ENCODE results near the gene DDIT4.
"Not testable (repeated sequence)": the region's sequence is repeated elsewhere in the genome, so short reads cannot be mapped to it uniquely, and the experiment has no call there.

DDIT4 gene

GRCh38 chr10:72303424-72304128 lies 29.9 kb downstream of the DDIT4 start:
- Histone ChIP-seq H3K9me3 (ENCODE audit: control extremely low read depth in 1 of 5, control insufficient read depth in 4 of 5, insufficient read depth in 2 of 5, low read depth in 1 of 5, low read length in 4 of 5) (no peaks in the 10 kb centered on the region), H3K4me1 (ENCODE audit: control extremely low read depth in 1 of 4, control insufficient read depth in 4 of 4, insufficient read depth in 4 of 4, low read length in 3 of 4) (peaks cover 1 to 31% (median 11%) of the 10 kb centered on the region in 4 experiments), H3K27me3 (replicated peaks in 2 of 5; ENCODE audit: control insufficient read depth in 4 of 5, insufficient read depth in 5 of 5, low read length in 4 of 5) (no peaks in the 10 kb centered on the region), H3K4me3 (ENCODE audit: control insufficient read depth in 1 of 7, extremely low read depth in 1 of 7, insufficient read depth in 4 of 7, low read depth in 2 of 7, low read length in 6 of 7) (no peak overlapping the region), H3K27ac (ENCODE audit: insufficient read depth in 1 of 2, low read depth in 1 of 2, low read length in 2 of 2, poor library complexity in 1 of 2, severe bottlenecking in 2 of 2) (no peak overlapping the region), H3K36me3 (ENCODE audit: control insufficient read depth in 4 of 4, insufficient read depth in 4 of 4, low read length in 3 of 4) (no peaks in the 10 kb centered on the region)
- WGBS (ENCODE audit: insufficient coverage): 91% methylated on average over 8 of the region's 8 CpGs
- POLR2A ChIA-PET: interaction anchor here (0.6 to 1.1 kb wide), 3 partner anchors 13 to 20 kb away, joined by 3 to 4 read pairs (median 3); no protein-coding TSS in a partner anchor
- no peak for DNase-seq
- CTCF ChIA-PET: interaction anchor here (1.0 to 7.1 kb wide), 8 partner anchors 12 to 38 kb away, joined by 3 to 48 read pairs (median 4); no protein-coding TSS in a partner anchor

- POLR2A ChIA-PET: no interaction called here
Observed at GRCh38 chr10:72306215-72306760, 32.6 kb downstream of the DDIT4 start.

GRCh38 chr10:72307711-72308110 lies 34.0 kb downstream of the DDIT4 start:
- ChIA-PET POLR2A (interaction anchor here (1.4 to 2.8 kb wide), 2 partner anchors 10 to 34 kb away, joined by 5 to 9 read pairs; partner anchors contain the start of gene DDIT4), CTCF (interaction anchor here (0.9 to 7.1 kb wide), 6 partner anchors 8 to 29 kb away, joined by 3 to 48 read pairs (median 4); no protein-coding TSS in a partner anchor)
- peak overlapping the region in 1 of 2 experiments; percentile 38 for H3K27ac ChIP-seq (ENCODE audit: insufficient read depth in 1 of 2, low read depth in 1 of 2, low read length in 2 of 2, poor library complexity in 1 of 2, severe bottlenecking in 2 of 2)
- not testable (repeated sequence) for H3K27me3 ChIP-seq (replicated peaks in 2 of 5; ENCODE audit: control insufficient read depth in 4 of 5, insufficient read depth in 5 of 5, low read length in 4 of 5); H3K9me3 ChIP-seq (ENCODE audit: control extremely low read depth in 1 of 5, control insufficient read depth in 4 of 5, insufficient read depth in 2 of 5, low read depth in 1 of 5, low read length in 4 of 5); DNase-seq; H3K36me3 ChIP-seq (ENCODE audit: control insufficient read depth in 4 of 4, insufficient read depth in 4 of 4, low read length in 3 of 4); H3K4me3 ChIP-seq (ENCODE audit: control insufficient read depth in 1 of 7, extremely low read depth in 1 of 7, insufficient read depth in 4 of 7, low read depth in 2 of 7, low read length in 6 of 7)
- WGBS (ENCODE audit: insufficient coverage): 90% methylated on average over 4 of the region's 7 CpGs
- peaks cover 8 to 54% (median 36%) of the 10 kb centered on the region in 4 experiments for H3K4me1 ChIP-seq (ENCODE audit: control extremely low read depth in 1 of 4, control insufficient read depth in 4 of 4, insufficient read depth in 4 of 4, low read length in 3 of 4)

More at GRCh38 chr10:72306215-72306760, 32.6 kb downstream of the DDIT4 start:
- 83% methylated on average over 3 of the region's 5 CpGs for WGBS (ENCODE audit: insufficient coverage)
- Histone ChIP-seq H3K9me3 (ENCODE audit: control extremely low read depth in 1 of 5, control insufficient read depth in 4 of 5, insufficient read depth in 2 of 5, low read depth in 1 of 5, low read length in 4 of 5) (no peaks in the 10 kb centered on the region), H3K36me3 (ENCODE audit: control insufficient read depth in 4 of 4, insufficient read depth in 4 of 4, low read length in 3 of 4) (no peaks in the 10 kb centered on the region), H3K4me3 (ENCODE audit: control insufficient read depth in 1 of 7, extremely low read depth in 1 of 7, insufficient read depth in 4 of 7, low read depth in 2 of 7, low read length in 6 of 7) (no peak overlapping the region), H3K27ac (ENCODE audit: insufficient read depth in 1 of 2, low read depth in 1 of 2, low read length in 2 of 2, poor library complexity in 1 of 2, severe bottlenecking in 2 of 2) (no peak overlapping the region), H3K4me1 (ENCODE audit: control extremely low read depth in 1 of 4, control insufficient read depth in 4 of 4, insufficient read depth in 4 of 4, low read length in 3 of 4) (peaks cover 8 to 52% (median 36%) of the 10 kb centered on the region in 4 experiments), H3K27me3 (replicated peaks in 2 of 5; ENCODE audit: control insufficient read depth in 4 of 5, insufficient read depth in 5 of 5, low read length in 4 of 5) (no peaks in the 10 kb centered on the region)
- DNase-seq: no peak
- CTCF ChIA-PET: interaction anchor here (1.2 to 7.1 kb wide), 3 partner anchors 10 to 31 kb away, joined by 3 to 48 read pairs (median 5); no protein-coding TSS in a partner anchor

GRCh38 chr10:72308320-72308987 lies 34.7 kb downstream of the DDIT4 start:
- CTCF ChIA-PET: interaction anchor here (0.7 to 2.4 kb wide), 9 partner anchors 10 to 29 kb away, joined by 3 to 13 read pairs (median 4); no protein-coding TSS in a partner anchor
- POLR2A ChIA-PET: interaction anchor here (0.5 to 2.8 kb wide), 5 partner anchors 10 to 35 kb away, joined by 3 to 9 read pairs (median 5); partner anchors contain the start of gene DDIT4
- H3K27me3 ChIP-seq (replicated peaks in 2 of 5; ENCODE audit: control insufficient read depth in 4 of 5, insufficient read depth in 5 of 5, low read length in 4 of 5): no peaks in the 10 kb centered on the region
- H3K4me1 ChIP-seq (ENCODE audit: control extremely low read depth in 1 of 4, control insufficient read depth in 4 of 4, insufficient read depth in 4 of 4, low read length in 3 of 4): peaks cover 8 to 54% (median 36%) of the 10 kb centered on the region in 4 experiments
- H3K4me3 ChIP-seq (ENCODE audit: control insufficient read depth in 1 of 7, extremely low read depth in 1 of 7, insufficient read depth in 4 of 7, low read depth in 2 of 7, low read length in 6 of 7): peak overlapping the region in 1 of 7 experiments; percentile 11
- H3K27ac ChIP-seq (ENCODE audit: insufficient read depth in 1 of 2, low read depth in 1 of 2, low read length in 2 of 2, poor library complexity in 1 of 2, severe bottlenecking in 2 of 2): peak overlapping the region in 1 of 2 experiments; percentile 38
- no peaks in the 10 kb centered on the region for H3K36me3 ChIP-seq (ENCODE audit: control insufficient read depth in 4 of 4, insufficient read depth in 4 of 4, low read length in 3 of 4)
- DNase-seq: peak; percentile 73 to 92 (median 89)
- no peaks in the 10 kb centered on the region for H3K9me3 ChIP-seq (ENCODE audit: control extremely low read depth in 1 of 5, control insufficient read depth in 4 of 5, insufficient read depth in 2 of 5, low read depth in 1 of 5, low read length in 4 of 5)
- WGBS (ENCODE audit: insufficient coverage): 55% methylated on average over 6 of the region's 7 CpGs

GRCh38 chr10:72309290-72310240 lies 35.8 kb downstream of the DDIT4 start:
- peak overlapping the region in 1 of 2 experiments; percentile 8 for H3K27ac ChIP-seq (ENCODE audit: insufficient read depth in 1 of 2, low read depth in 1 of 2, low read length in 2 of 2, poor library complexity in 1 of 2, severe bottlenecking in 2 of 2)
- no peaks in the 10 kb centered on the region for H3K36me3 ChIP-seq (ENCODE audit: control insufficient read depth in 4 of 4, insufficient read depth in 4 of 4, low read length in 3 of 4)
- H3K9me3 ChIP-seq (ENCODE audit: control extremely low read depth in 1 of 5, control insufficient read depth in 4 of 5, insufficient read depth in 2 of 5, low read depth in 1 of 5, low read length in 4 of 5): no peaks in the 10 kb centered on the region
- POLR2A ChIA-PET: interaction anchor here (0.5 to 2.8 kb wide), 5 partner anchors 9 to 36 kb away, joined by 3 to 9 read pairs (median 5); partner anchors contain the start of gene DDIT4
- WGBS (ENCODE audit: insufficient coverage): 62% methylated on average over 16 of the region's 21 CpGs
- peak in 2 of 3 donors; percentile 67 to 74 for DNase-seq
- CTCF ChIA-PET: interaction anchor here (1.3 to 2.4 kb wide), 6 partner anchors 9 to 28 kb away, joined by 4 to 13 read pairs (median 6); no protein-coding TSS in a partner anchor
- no peak overlapping the region for H3K4me3 ChIP-seq (ENCODE audit: control insufficient read depth in 1 of 7, extremely low read depth in 1 of 7, insufficient read depth in 4 of 7, low read depth in 2 of 7, low read length in 6 of 7)
- no peaks in the 10 kb centered on the region for H3K27me3 ChIP-seq (replicated peaks in 2 of 5; ENCODE audit: control insufficient read depth in 4 of 5, insufficient read depth in 5 of 5, low read length in 4 of 5)
- peaks cover 8 to 51% (median 36%) of the 10 kb centered on the region in 4 experiments for H3K4me1 ChIP-seq (ENCODE audit: control extremely low read depth in 1 of 4, control insufficient read depth in 4 of 4, insufficient read depth in 4 of 4, low read length in 3 of 4)

- peaks cover 8 to 54% (median 42%) of the 10 kb centered on the region in 4 experiments for H3K4me1 ChIP-seq (ENCODE audit: control extremely low read depth in 1 of 4, control insufficient read depth in 4 of 4, insufficient read depth in 4 of 4, low read length in 3 of 4)
- H3K27ac ChIP-seq (ENCODE audit: insufficient read depth in 1 of 2, low read depth in 1 of 2, low read length in 2 of 2, poor library complexity in 1 of 2, severe bottlenecking in 2 of 2): no peak overlapping the region
- H3K36me3 ChIP-seq (ENCODE audit: control insufficient read depth in 4 of 4, insufficient read depth in 4 of 4, low read length in 3 of 4): no peaks in the 10 kb centered on the region
- no peaks in the 10 kb centered on the region for H3K9me3 ChIP-seq (ENCODE audit: control extremely low read depth in 1 of 5, control insufficient read depth in 4 of 5, insufficient read depth in 2 of 5, low read depth in 1 of 5, low read length in 4 of 5)
- 61% methylated on average over 8 of the region's 11 CpGs for WGBS (ENCODE audit: insufficient coverage)
- CTCF ChIA-PET: interaction anchor here (1.8 to 1.9 kb wide), 2 partner anchors 9 to 19 kb away, joined by 5 to 6 read pairs; no protein-coding TSS in a partner anchor
- no peak for DNase-seq
- no peaks in the 10 kb centered on the region for H3K27me3 ChIP-seq (replicated peaks in 2 of 5; ENCODE audit: control insufficient read depth in 4 of 5, insufficient read depth in 5 of 5, low read length in 4 of 5)
- no peak overlapping the region for H3K4me3 ChIP-seq (ENCODE audit: control insufficient read depth in 1 of 7, extremely low read depth in 1 of 7, insufficient read depth in 4 of 7, low read depth in 2 of 7, low read length in 6 of 7)
- POLR2A ChIA-PET: interaction anchor here (2.8 kb wide), 1 partner anchor 13 kb away, joined by 9 read pairs; no protein-coding TSS in a partner anchor
Observed at GRCh38 chr10:72310241-72310633, 36.5 kb downstream of the DDIT4 start.
